GM19239 (cell line): Measurements from ENCODE around the gene PLXNC1.
"Not testable (repeated sequence)": the region's sequence is repeated elsewhere in the genome, so short reads cannot be mapped to it uniquely, and the experiment has no call there.

Experiments
- DNase-seq: peaks from one replicate; pipeline ENCODE4 v3.0.0; 2011; ENCODE audit warnings: low spot score; ENCODE audit not compliant: insufficient read length
- FAIRE-seq: peaks from 2 replicates; lab custom pipeline; 2011; peaks lifted over from hg19 to GRCh38; lab: Jason Lieb, UNC

The PLXNC1 gene

GRCh38 chr12:94280063-94280462 is 131.7 kb downstream of the PLXNC1 start:
- no peak for FAIRE-seq
- DNase-seq, result no peak

GRCh38 chr12:94282675-94283074 is 134.3 kb downstream of the PLXNC1 start:
- FAIRE-seq, result no peak
- no peak for DNase-seq

GRCh38 chr12:94284046-94284445 is 135.7 kb downstream of the PLXNC1 start:
- FAIRE-seq, result no peak
- DNase-seq, result no peak

GRCh38 chr12:94284859-94285258 is 136.5 kb downstream of the PLXNC1 start:
- DNase-seq (no peak), FAIRE-seq (no peak)

- FAIRE-seq, result no peak
- no peak for DNase-seq
Observed at GRCh38 chr12:94285943-94286582, 137.7 kb downstream of the PLXNC1 start.

GRCh38 chr12:94286583-94287244 is 138.3 kb downstream of the PLXNC1 start:
- DNase-seq (no peak), FAIRE-seq (no peak)

- FAIRE-seq (no peak), DNase-seq (no peak)
Observed at GRCh38 chr12:94287245-94287628, 138.9 kb downstream of the PLXNC1 start.

GRCh38 chr12:94289461-94290312 is 141.3 kb downstream of the PLXNC1 start:
- FAIRE-seq, result no peak
- DNase-seq, result no peak

- DNase-seq (no peak), FAIRE-seq (no peak)
Observed at GRCh38 chr12:94290353-94290752, 142.0 kb downstream of the PLXNC1 start.

- DNase-seq (no peak), FAIRE-seq (no peak)
Observed at GRCh38 chr12:94297096-94297699, 148.8 kb downstream of the PLXNC1 start.

- no peak for FAIRE-seq
- DNase-seq, result no peak
Observed at GRCh38 chr12:94297876-94298505, 149.6 kb downstream of the PLXNC1 start.

GRCh38 chr12:94299846-94300245 is 151.5 kb downstream of the PLXNC1 start:
- FAIRE-seq (no peak), DNase-seq (no peak)

GRCh38 chr12:94304012-94304411 is 155.6 kb downstream of the PLXNC1 start:
- no peak for DNase-seq
- FAIRE-seq, result no peak

GRCh38 chr12:94304566-94305061 is 156.2 kb downstream of the PLXNC1 start:
- no peak for DNase-seq
- FAIRE-seq, result no peak

GRCh38 chr12:94305130-94305957 is 157.0 kb downstream of the PLXNC1 start:
- DNase-seq, result no peak
- peak; percentile 91 for FAIRE-seq

GRCh38 chr12:94308612-94309011 is 160.2 kb downstream of the PLXNC1 start:
- DNase-seq (no peak), FAIRE-seq (peak; percentile 76)

- no peak for DNase-seq
- FAIRE-seq, result peak; percentile 71
Observed at GRCh38 chr12:94309373-94309772, 161.0 kb downstream of the PLXNC1 start.

- FAIRE-seq (no peak), DNase-seq (no peak)
Observed at GRCh38 chr12:94312378-94312777, 164.0 kb downstream of the PLXNC1 start.

- FAIRE-seq, DNase-seq: not testable (repeated sequence)
Observed at GRCh38 chr12:94316600-94316999, 168.2 kb downstream of the PLXNC1 start.
